HG03439 (cell line): Measurements from ENCODE around the gene SSBP3.
"Not testable (repeated sequence)": the region's sequence is repeated elsewhere in the genome, so short reads cannot be mapped to it uniquely, and the experiment has no call there.

Experiments used
- ATAC-seq: cut with Tn5 transposase; IDR thresholded peaks from one replicate; pipeline ENCODE4 v1.9.1; 2021; ENCODE audit warnings: mild to moderate bottlenecking, moderate library complexity; ENCODE audit not compliant: unreplicated experiment

Gene SSBP3

GRCh38 chr1:54406339-54407153 lies at the start of gene SSBP3:
Gene SSBP3 (minus strand): TSS chr1:54406394.
- peak; percentile 84 for ATAC-seq

GRCh38 chr1:54453509-54453908 lies 47.3 kb upstream of the SSBP3 start:
- ATAC-seq: no peak

- ATAC-seq: no peak
Measured at GRCh38 chr1:54453022-54453421, 46.8 kb upstream of the SSBP3 start.

- ATAC-seq: not testable (repeated sequence)
Measured at GRCh38 chr1:54449431-54449830, 43.2 kb upstream of the SSBP3 start.

GRCh38 chr1:54448801-54449200 lies 42.6 kb upstream of the SSBP3 start:
- ATAC-seq: not testable (repeated sequence)

GRCh38 chr1:54447081-54447480 lies 40.9 kb upstream of the SSBP3 start:
- ATAC-seq: not testable (repeated sequence)

- no peak for ATAC-seq
Measured at GRCh38 chr1:54442185-54442584, 36.0 kb upstream of the SSBP3 start.

- no peak for ATAC-seq
Measured at GRCh38 chr1:54439550-54440223, 33.5 kb upstream of the SSBP3 start.

- no peak for ATAC-seq
Measured at GRCh38 chr1:54437783-54438182, 31.6 kb upstream of the SSBP3 start.

- ATAC-seq: no peak
Measured at GRCh38 chr1:54436826-54437225, 30.6 kb upstream of the SSBP3 start.

- no peak for ATAC-seq
Measured at GRCh38 chr1:54429838-54430237, 23.6 kb upstream of the SSBP3 start.

GRCh38 chr1:54428837-54429518 lies 22.8 kb upstream of the SSBP3 start:
- ATAC-seq: no peak

GRCh38 chr1:54425152-54425584 lies 19.0 kb upstream of the SSBP3 start:
- no peak for ATAC-seq

GRCh38 chr1:54424398-54424797 lies 18.2 kb upstream of the SSBP3 start:
- ATAC-seq: no peak

- no peak for ATAC-seq
Measured at GRCh38 chr1:54421101-54421504, 14.9 kb upstream of the SSBP3 start.

GRCh38 chr1:54418598-54418997 lies 12.4 kb upstream of the SSBP3 start:
- not testable (repeated sequence) for ATAC-seq

GRCh38 chr1:54417123-54417522 lies 10.9 kb upstream of the SSBP3 start:
- no peak for ATAC-seq

- ATAC-seq: no peak
Measured at GRCh38 chr1:54416435-54416834, 10.2 kb upstream of the SSBP3 start.

- no peak for ATAC-seq
Measured at GRCh38 chr1:54415991-54416390, 9.8 kb upstream of the SSBP3 start.

GRCh38 chr1:54415533-54415932 lies 9.3 kb upstream of the SSBP3 start:
- no peak for ATAC-seq

- no peak for ATAC-seq
Measured at GRCh38 chr1:54413732-54414131, 7.5 kb upstream of the SSBP3 start.

GRCh38 chr1:54413295-54413694 lies 7.1 kb upstream of the SSBP3 start:
- ATAC-seq: no peak
